Activated CD4-positive, alpha-beta memory T cell treated with anti-CD3 and anti-CD28 coated beads for 36 hours (primary cell): ENCODE data around the gene C20orf173. TPM values are rescaled to one million over a fixed set of nuclear protein-coding genes. Genes with fewer than 3 reads are reported as not detected.
"Not testable (repeated sequence)": the region's sequence is repeated elsewhere in the genome, so short reads cannot be mapped to it uniquely, and the experiment has no call there.

Source experiments
- CTCF ChIA-PET: fragments of 350-600 bp; sonication (Branson Sonifier 250); formaldehyde crosslinking; loops from one replicate; lab custom pipeline; 2021; ENCODE audit warnings: antibody characterized with exemption, inconsistent platforms; lab: Charles Lee
- POLR2A ChIA-PET: fragments of 350-600 bp; sonication (Branson Sonifier 250); formaldehyde crosslinking; loops from one replicate; lab custom pipeline; 2021; ENCODE audit warnings: antibody characterized with exemption; lab: Charles Lee
- DNase-seq: peaks from one replicate; pipeline ENCODE4 v3.0.0-alpha.2; 2020
- H3K27ac Mint-ChIP-seq: one replicate; pipeline ENCODE4 v1.8.0; 2021; ENCODE audit warnings: mixed read lengths
- H3K27me3 Mint-ChIP-seq: one replicate; pipeline ENCODE4 v1.8.0; 2021; ENCODE audit warnings: mixed read lengths
- H3K36me3 Mint-ChIP-seq: one replicate; pipeline ENCODE4 v1.8.0; 2021; ENCODE audit warnings: mixed read lengths
- H3K4me1 Mint-ChIP-seq: one replicate; pipeline ENCODE4 v1.8.0; 2021; ENCODE audit warnings: low read depth, mixed read lengths
- H3K4me3 Mint-ChIP-seq: one replicate; pipeline ENCODE4 v1.8.0; 2021; ENCODE audit warnings: mild to moderate bottlenecking, mixed read lengths
- H3K9me3 Mint-ChIP-seq: one replicate; pipeline ENCODE4 v1.8.0; 2021; ENCODE audit warnings: mixed read lengths
- intact Hi-C: fragments of 100-400 bp; cut with micrococcal nuclease; formaldehyde crosslinking; loops from one replicate; pipeline ENCODE4 v1.15.1; 2023
- total RNA-seq, 2 experiments: library from RNA; stranded (reverse); gene quantifications; one replicate each; pipeline ENCODE4 v1.2.3, GENCODE V29; 2021

Gene C20orf173
- total RNA-seq, 2 experiments from 2014 or later, result not detected

GRCh38 chr20:35561268-35561667 is 31.8 kb upstream of the C20orf173 start:
- H3K4me1 Mint-ChIP-seq, result no peaks in the 10 kb centered on the region
- POLR2A ChIA-PET, result no interaction called here
- H3K27me3 Mint-ChIP-seq, result no peaks in the 10 kb centered on the region
- H3K36me3 Mint-ChIP-seq, result peaks cover 7% of the 10 kb centered on the region
- H3K9me3 Mint-ChIP-seq, result no peaks in the 10 kb centered on the region
- CTCF ChIA-PET, result no interaction called here
- intact Hi-C loops, result no loop called here
- DNase-seq, result peak; percentile 30
- H3K4me3 Mint-ChIP-seq, result no peak overlapping the region
- H3K27ac Mint-ChIP-seq, result no peak overlapping the region

- no peaks in the 10 kb centered on the region for H3K9me3 Mint-ChIP-seq
- no peaks in the 10 kb centered on the region for H3K4me1 Mint-ChIP-seq
- no peak overlapping the region for H3K4me3 Mint-ChIP-seq
- no peak overlapping the region for H3K27ac Mint-ChIP-seq
- no peaks in the 10 kb centered on the region for H3K27me3 Mint-ChIP-seq
- intact Hi-C loops, result no loop called here
- no peak for DNase-seq
- ChIA-PET CTCF (no interaction called here), POLR2A (no interaction called here)
- H3K36me3 Mint-ChIP-seq, result peaks cover 7% of the 10 kb centered on the region
Measured at GRCh38 chr20:35560541-35560940, 31.1 kb upstream of the C20orf173 start.

DNA sequence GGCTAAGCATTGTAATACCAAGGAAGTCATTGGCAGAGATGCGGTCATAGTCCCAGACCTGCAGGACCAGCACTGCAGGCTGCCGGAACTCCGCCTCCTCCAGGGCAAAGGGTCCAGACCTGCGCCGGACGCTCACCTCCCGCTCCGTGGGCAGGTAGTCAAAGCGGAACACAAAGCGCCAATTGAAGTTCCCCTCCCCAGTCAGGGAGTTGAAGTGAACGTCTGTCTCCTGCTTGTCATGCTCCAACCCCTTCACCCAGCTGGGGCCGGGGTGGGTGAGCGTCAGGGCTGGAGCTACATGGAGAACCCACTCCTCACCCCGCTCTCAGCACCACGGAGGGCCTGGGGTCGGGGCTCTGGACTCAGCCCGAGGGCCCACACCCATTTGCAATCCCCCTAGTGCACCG is 30.7 kb upstream of the C20orf173 start:
- Mint-ChIP-seq H3K9me3 (no peaks in the 10 kb centered on the region), H3K36me3 (peaks cover 9% of the 10 kb centered on the region), H3K4me3 (no peak overlapping the region), H3K27ac (no peak overlapping the region), H3K27me3 (no peaks in the 10 kb centered on the region), H3K4me1 (no peaks in the 10 kb centered on the region)
- ChIA-PET POLR2A (no interaction called here), CTCF (no interaction called here)
- DNase-seq, result no peak
- intact Hi-C loops, result no loop called here

GRCh38 chr20:35559042-35559693 is 29.7 kb upstream of the C20orf173 start:
- no peaks in the 10 kb centered on the region for H3K27me3 Mint-ChIP-seq
- intact Hi-C loops, result no loop called here
- H3K9me3 Mint-ChIP-seq, result no peaks in the 10 kb centered on the region
- DNase-seq, result no peak
- H3K4me1 Mint-ChIP-seq, result no peaks in the 10 kb centered on the region
- no peak overlapping the region for H3K4me3 Mint-ChIP-seq
- CTCF ChIA-PET, result no interaction called here
- H3K27ac Mint-ChIP-seq, result no peak overlapping the region
- POLR2A ChIA-PET, result no interaction called here
- peaks cover 10% of the 10 kb centered on the region for H3K36me3 Mint-ChIP-seq

DNA sequence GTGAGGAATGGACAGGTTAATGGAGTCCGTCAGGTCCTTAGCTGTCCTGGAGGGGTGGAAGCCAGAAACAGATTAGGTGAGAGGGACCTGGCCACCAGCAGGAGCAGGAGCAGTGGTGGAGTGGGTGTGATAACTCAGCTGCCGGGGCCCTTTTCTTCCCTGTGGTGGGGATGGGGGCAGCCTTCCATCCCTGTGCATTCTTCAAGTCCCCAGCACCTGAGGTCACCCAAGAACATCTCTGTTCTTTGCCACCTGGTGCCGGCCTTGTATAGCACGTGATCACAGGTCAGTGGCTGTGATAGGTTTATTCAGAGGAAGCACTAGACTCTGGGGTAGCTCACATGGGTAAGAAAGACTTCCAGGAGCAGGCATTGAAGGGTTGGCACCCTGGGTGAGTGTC is 29.0 kb upstream of the C20orf173 start:
- Mint-ChIP-seq H3K4me1 (no peaks in the 10 kb centered on the region), H3K27ac (no peak overlapping the region), H3K4me3 (no peak overlapping the region), H3K36me3 (peaks cover 10% of the 10 kb centered on the region), H3K27me3 (no peaks in the 10 kb centered on the region), H3K9me3 (no peaks in the 10 kb centered on the region)
- intact Hi-C loops, result no loop called here
- ChIA-PET POLR2A (no interaction called here), CTCF (no interaction called here)
- DNase-seq, result no peak

- no peaks in the 10 kb centered on the region for H3K27me3 Mint-ChIP-seq
- POLR2A ChIA-PET, result no interaction called here
- intact Hi-C loops, result no loop called here
Measured at GRCh38 chr20:35556871-35557270, 27.4 kb upstream of the C20orf173 start.

GRCh38 chr20:35555951-35556645 is 26.6 kb upstream of the C20orf173 start:
- ChIA-PET POLR2A (no interaction called here), CTCF (no interaction called here)
- intact Hi-C loops, result no loop called here
- Mint-ChIP-seq H3K4me1 (no peaks in the 10 kb centered on the region), H3K4me3 (no peak overlapping the region), H3K9me3 (no peaks in the 10 kb centered on the region), H3K36me3 (peaks cover 10% of the 10 kb centered on the region), H3K27ac (no peak overlapping the region), H3K27me3 (no peaks in the 10 kb centered on the region)
- no peak for DNase-seq

More at GRCh38 chr20:35556871-35557270, 27.4 kb upstream of the C20orf173 start:
- no peak for DNase-seq
- no peaks in the 10 kb centered on the region for H3K4me1 Mint-ChIP-seq
- peaks cover 10% of the 10 kb centered on the region for H3K36me3 Mint-ChIP-seq
- H3K4me3 Mint-ChIP-seq, result no peak overlapping the region
- CTCF ChIA-PET, result no interaction called here
- H3K9me3 Mint-ChIP-seq, result no peaks in the 10 kb centered on the region
- no peak overlapping the region for H3K27ac Mint-ChIP-seq

DNA sequence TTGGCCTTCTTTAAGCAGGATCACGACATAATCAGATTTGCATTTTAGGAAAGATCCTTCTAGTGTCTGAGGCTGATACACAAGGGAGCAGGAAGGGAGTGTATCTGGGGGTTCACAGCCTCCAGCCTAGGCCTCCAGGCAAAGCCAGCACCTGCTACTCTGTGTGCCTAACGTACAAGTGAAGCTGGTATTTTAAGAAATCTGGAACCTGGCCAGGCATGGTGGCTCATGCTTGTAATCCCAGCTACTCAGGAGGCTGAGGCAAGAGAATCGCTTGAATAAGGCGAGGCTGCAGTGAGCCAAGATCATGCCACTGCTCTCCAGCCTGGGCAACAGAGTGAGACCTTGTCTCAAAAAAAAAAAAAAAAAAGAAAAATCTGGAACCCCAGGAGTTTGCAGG is 26.0 kb upstream of the C20orf173 start:
- DNase-seq, H3K9me3 Mint-ChIP-seq, intact Hi-C loops, H3K27me3 Mint-ChIP-seq, CTCF ChIA-PET, H3K4me1 Mint-ChIP-seq, H3K36me3 Mint-ChIP-seq, H3K4me3 Mint-ChIP-seq, H3K27ac Mint-ChIP-seq, POLR2A ChIA-PET: not testable (repeated sequence)

GRCh38 chr20:35552914-35553313 is 23.5 kb upstream of the C20orf173 start:
- no peak overlapping the region for H3K4me3 Mint-ChIP-seq
- H3K9me3 Mint-ChIP-seq, result no peaks in the 10 kb centered on the region
- H3K27me3 Mint-ChIP-seq, result no peaks in the 10 kb centered on the region
- H3K4me1 Mint-ChIP-seq, result no peaks in the 10 kb centered on the region
- ChIA-PET POLR2A (no interaction called here), CTCF (interaction anchor here (1.8 kb wide), 1 partner anchor 11 kb away, joined by 4 read pairs; the partner anchor contains the start of gene ERGIC3)
- no peak overlapping the region for H3K27ac Mint-ChIP-seq
- no peak for DNase-seq
- H3K36me3 Mint-ChIP-seq, result peaks cover 23% of the 10 kb centered on the region
- intact Hi-C loops, result no loop called here

GRCh38 chr20:35551503-35551902 is 22.1 kb upstream of the C20orf173 start:
- ChIA-PET CTCF (interaction anchor here (1.8 kb wide), 1 partner anchor 10 kb away, joined by 4 read pairs; the partner anchor contains the start of gene ERGIC3), POLR2A (no interaction called here)
- Mint-ChIP-seq H3K27ac (no peak overlapping the region), H3K36me3 (peaks cover 18% of the 10 kb centered on the region), H3K4me1 (no peaks in the 10 kb centered on the region), H3K27me3 (no peaks in the 10 kb centered on the region), H3K4me3 (no peak overlapping the region), H3K9me3 (no peaks in the 10 kb centered on the region)
- intact Hi-C loops, result no loop called here
- DNase-seq, result no peak

- CTCF ChIA-PET, result interaction anchor here (0.8 kb wide), 1 partner anchor 100 kb away, joined by 3 read pairs; no protein-coding TSS in a partner anchor
- H3K36me3 Mint-ChIP-seq, result peaks cover 17% of the 10 kb centered on the region
- POLR2A ChIA-PET, result no interaction called here
- no peak overlapping the region for H3K27ac Mint-ChIP-seq
- no peaks in the 10 kb centered on the region for H3K27me3 Mint-ChIP-seq
- H3K4me1 Mint-ChIP-seq, result peaks cover 11% of the 10 kb centered on the region
- DNase-seq, result no peak
- no peaks in the 10 kb centered on the region for H3K9me3 Mint-ChIP-seq
- H3K4me3 Mint-ChIP-seq, result no peak overlapping the region
- intact Hi-C loops, result no loop called here
Measured at GRCh38 chr20:35547329-35547728, 17.9 kb upstream of the C20orf173 start.

GRCh38 chr20:35546127-35546526 is 16.7 kb upstream of the C20orf173 start:
- ChIA-PET CTCF (interaction anchor here (1.0 kb wide), 1 partner anchor 83 kb away, joined by 4 read pairs; no protein-coding TSS in a partner anchor), POLR2A (no interaction called here)
- Mint-ChIP-seq H3K27ac (no peak overlapping the region), H3K27me3 (no peaks in the 10 kb centered on the region), H3K9me3 (no peaks in the 10 kb centered on the region), H3K36me3 (peaks cover 17% of the 10 kb centered on the region), H3K4me3 (no peak overlapping the region), H3K4me1 (peaks cover 18% of the 10 kb centered on the region)
- intact Hi-C loops, result no loop called here
- DNase-seq, result no peak
